Left lung (tissue), 10 donors: ENCODE results near the gene HP. TPM values are rescaled to one million over a fixed set of nuclear protein-coding genes. Genes with fewer than 3 reads are reported as not detected.

Source experiments
- ATAC-seq: fragments of 200-7000 bp; cut with Tn5 transposase; one replicate; pipeline ENCODE4 v1.9.1; 2020; ENCODE audit warnings: moderate library complexity
- DNase-seq, 4 donors: peaks; one replicate each; pipeline ENCODE4 v3.0.0-alpha.2; 2013 to 2020
- H3K27ac ChIP-seq, 2 donors: fragments of 200-600 bp; sonication (generic) in 1 of 2; one replicate each; pipeline versions ENCODE4 v1.5.0 to v1.8.0; 2020 to 2021
- H3K27me3 ChIP-seq, 2 donors: fragments of 200-600 bp; sonication (generic) in 1 of 2; one replicate each; pipeline versions ENCODE4 v1.5.0 to v1.8.0; 2020 to 2021
- H3K36me3 ChIP-seq, 2 donors: fragments of 200-600 bp; sonication (generic) in 1 of 2; one replicate each; pipeline versions ENCODE4 v1.5.0 to v1.8.0; 2020 to 2021
- H3K4me1 ChIP-seq, 2 donors: fragments of 200-600 bp; one replicate each; pipeline ENCODE4 v1.8.0; 2021
- H3K4me3 ChIP-seq, 2 donors: fragments of 200-600 bp; sonication (generic) in 1 of 2; one replicate each; pipeline versions ENCODE4 v1.5.0 to v1.8.0; 2020 to 2021; ENCODE audit warnings: mild to moderate bottlenecking in 1 of 2
- H3K9me3 ChIP-seq, 2 donors: fragments of 200-600 bp; sonication (generic) in 1 of 2; one replicate each; pipeline versions ENCODE4 v1.5.0 to v1.8.0; 2020 to 2021
- CTCF ChIP-seq, 2 donors: fragments of 200-600 bp; sonication (generic) in 1 of 2; IDR thresholded peaks; one replicate each; pipeline versions ENCODE4 v1.5.0 to v1.8.0; 2021; ENCODE audit warnings: antibody characterized with exemption in 2 of 2
- intact Hi-C, 2 donors: fragments of 100-400 bp; cut with DNase I; formaldehyde crosslinking; loops; one replicate each; pipeline versions ENCODE4 v1.11.2 to v1.14.2; 2022
- polyA plus RNA-seq, 6 donors: library from polyadenylated mRNA; unstranded; fragments of 120-200 nt; gene quantifications; one replicate each; pipeline ENCODE4 v1.2.1, GENCODE V29; 2013; ENCODE audit not compliant: insufficient read length in 6 of 6
- total RNA-seq, 2 donors: library from RNA; stranded (reverse); fragmentation: NEBNext Ultra II Directional; extraction: Animal tissue kit (Norgen Biotek cat#: 25700); gene quantifications; one replicate each; pipeline ENCODE4 v1.2.1, GENCODE V29; 2021
- donor health status: DM: no; HTN: yes; CAD: no.
- donor health status: DM: no; HTN: no; CAD: no.

The HP gene
- total and polyA plus RNA-seq, 8 donors = 0.46 to 127 (median 1.5) TPM

GRCh38 chr16:72061564-72061963, 7.3 kb downstream of the HP start:
- ATAC-seq (no peak), DNase-seq (no peak)
- TF ChIP-seq CTCF (IDR thresholded peaks at IDR 0.05) = no peak
- intact Hi-C loops = no loop called here
- Histone ChIP-seq H3K27ac (no peak overlapping the region), H3K9me3 (no peaks in the 10 kb centered on the region), H3K36me3 (peaks cover 0 to 10% of the 10 kb centered on the region in 2 donors), H3K27me3 (no peaks in the 10 kb centered on the region), H3K4me3 (no peak overlapping the region), H3K4me1 (no peaks in the 10 kb centered on the region)

- no peak for ATAC-seq
- TF ChIP-seq CTCF (IDR thresholded peaks at IDR 0.05) = no peak
These were observed 10.1 kb downstream of the HP start for GRCh38 chr16:72064361-72064894.

GRCh38 chr16:72066747-72067146, 12.4 kb downstream of the HP start:
- H3K4me3 ChIP-seq = no peak overlapping the region
- H3K9me3 ChIP-seq = no peaks in the 10 kb centered on the region
- DNase-seq (peak in 1 of 4 donors; percentile 31), ATAC-seq (peak; percentile 78)
- peaks cover 3 to 10% of the 10 kb centered on the region in 2 donors for H3K4me1 ChIP-seq
- peaks cover 0 to 4% of the 10 kb centered on the region in 2 donors for H3K36me3 ChIP-seq
- intact Hi-C loops = no loop called here
- no peak overlapping the region for H3K27ac ChIP-seq
- TF ChIP-seq CTCF (IDR thresholded peaks at IDR 0.05) = peak; percentile 38 to 39
- no peaks in the 10 kb centered on the region for H3K27me3 ChIP-seq

More at GRCh38 chr16:72064361-72064894, 10.1 kb downstream of the HP start:
- Histone ChIP-seq H3K27me3 (no peaks in the 10 kb centered on the region), H3K9me3 (no peaks in the 10 kb centered on the region), H3K36me3 (peaks cover 0 to 10% of the 10 kb centered on the region in 2 donors), H3K27ac (no peak overlapping the region), H3K4me3 (no peak overlapping the region), H3K4me1 (peaks cover 2 to 10% of the 10 kb centered on the region in 2 donors)
- no peak for DNase-seq
- intact Hi-C loops = no loop called here

GRCh38 chr16:72068930-72069329, 14.6 kb downstream of the HP start:
- intact Hi-C loops = no loop called here
- H3K36me3 ChIP-seq = peaks cover 0 to 4% of the 10 kb centered on the region in 2 donors
- H3K9me3 ChIP-seq = no peaks in the 10 kb centered on the region
- no peak overlapping the region for H3K27ac ChIP-seq
- H3K4me3 ChIP-seq = no peak overlapping the region
- ATAC-seq (peak; percentile 33), DNase-seq (no peak)
- H3K4me1 ChIP-seq = peaks cover 3 to 10% of the 10 kb centered on the region in 2 donors
- no peak for TF ChIP-seq CTCF (IDR thresholded peaks at IDR 0.05)
- no peaks in the 10 kb centered on the region for H3K27me3 ChIP-seq

GRCh38 chr16:72072514-72073342, 18.4 kb downstream of the HP start:
- DNase-seq = peak in 1 of 4 donors; percentile 6
- Histone ChIP-seq H3K4me3 (no peak overlapping the region), H3K27me3 (no peaks in the 10 kb centered on the region), H3K4me1 (peaks cover 3 to 10% of the 10 kb centered on the region in 2 donors), H3K27ac (no peak overlapping the region), H3K36me3 (peaks cover 0 to 3% of the 10 kb centered on the region in 2 donors), H3K9me3 (no peaks in the 10 kb centered on the region)
- intact Hi-C loops = no loop called here
- ATAC-seq = peak; percentile 21
- TF ChIP-seq CTCF (IDR thresholded peaks at IDR 0.05) = no peak
